ENCODE measurements around the gene FHOD3. TPM values are rescaled to one million over a fixed set of nuclear protein-coding genes. Genes with fewer than 3 reads are reported as not detected.

FHOD3 gene
- total RNA-seq, 4 donors from 2014 or later, result 0.26 to 13.8 (median 4.9) TPM; not detected in 1

DNA sequence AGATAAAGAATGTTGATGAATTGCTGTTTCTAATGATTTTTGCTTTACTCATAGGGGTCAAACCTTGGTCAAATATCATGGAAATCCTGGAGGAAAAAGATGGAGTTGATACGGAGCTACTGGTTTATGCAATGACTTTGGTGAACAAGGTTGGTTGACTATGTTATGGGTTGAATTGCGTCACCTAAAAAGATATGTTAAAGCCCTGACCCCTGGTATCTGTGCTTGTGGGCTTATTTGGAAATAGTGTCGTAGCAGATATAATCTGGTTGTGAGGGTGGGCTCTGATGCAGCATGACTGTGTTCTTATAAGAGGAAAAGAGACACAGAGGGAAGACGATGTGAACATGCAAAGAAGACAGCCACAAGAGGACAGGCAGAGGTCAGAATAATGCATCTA lies 305.1 kb downstream of the FHOD3 start:
- H3K27ac ChIP-seq, result no peak overlapping the region
- DNase-seq, result no peak
- H3K9me3 ChIP-seq, result no peaks in the 10 kb centered on the region
- intact Hi-C loops (cut with DNase I; ENCODE audit: low total_unique reads), result no loop called here
- H3K4me3 ChIP-seq, result no peak overlapping the region
- no peaks in the 10 kb centered on the region for H3K27me3 ChIP-seq
- H3K4me1 ChIP-seq, result no peaks in the 10 kb centered on the region
- no peak for TF ChIP-seq CTCF (IDR thresholded peaks at IDR 0.05)
- no peak for TF ChIP-seq POLR2A (IDR thresholded peaks at IDR 0.05)
- H3K36me3 ChIP-seq, result no peaks in the 10 kb centered on the region

GRCh38 chr18:36608107-36608506 lies 310.6 kb downstream of the FHOD3 start:
- no peaks in the 10 kb centered on the region for H3K4me1 ChIP-seq
- intact Hi-C loops (cut with DNase I; ENCODE audit: low total_unique reads), result no loop called here

DNA sequence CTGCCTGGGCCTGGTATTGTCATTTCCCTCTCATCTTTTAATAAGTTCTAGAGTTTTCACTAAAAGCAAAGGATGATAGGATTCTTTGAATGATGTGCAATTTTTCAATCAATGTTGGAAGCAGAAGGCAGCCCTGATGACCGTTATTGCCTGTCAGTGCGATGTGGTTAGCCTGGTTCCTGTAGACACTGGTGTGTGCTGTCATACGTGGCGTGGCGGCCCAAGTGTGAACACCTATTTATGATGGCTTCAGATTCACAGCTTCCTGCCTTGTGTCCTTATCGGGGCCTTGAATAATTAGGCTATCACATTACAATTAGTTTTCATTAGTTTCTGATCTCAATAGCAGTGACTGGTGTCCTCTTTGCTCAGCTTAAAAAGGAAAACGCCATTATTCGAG lies 312.7 kb downstream of the FHOD3 start:
- Histone ChIP-seq H3K27me3 (no peaks in the 10 kb centered on the region), H3K4me3 (no peak overlapping the region), H3K27ac (no peak overlapping the region), H3K36me3 (no peaks in the 10 kb centered on the region), H3K4me1 (no peaks in the 10 kb centered on the region), H3K9me3 (no peaks in the 10 kb centered on the region)
- intact Hi-C loops (cut with DNase I; ENCODE audit: low total_unique reads), result no loop called here
- TF ChIP-seq POLR2A (IDR thresholded peaks at IDR 0.05), result no peak
- no peak for TF ChIP-seq CTCF (IDR thresholded peaks at IDR 0.05)
- no peak for DNase-seq

More at GRCh38 chr18:36608107-36608506, 310.6 kb downstream of the FHOD3 start:
- TF ChIP-seq CTCF (IDR thresholded peaks at IDR 0.05), result no peak
- TF ChIP-seq POLR2A (IDR thresholded peaks at IDR 0.05), result no peak
- DNase-seq, result no peak
- Histone ChIP-seq H3K9me3 (no peaks in the 10 kb centered on the region), H3K4me3 (no peak overlapping the region), H3K36me3 (no peaks in the 10 kb centered on the region), H3K27me3 (no peaks in the 10 kb centered on the region), H3K27ac (no peak overlapping the region)

DNA sequence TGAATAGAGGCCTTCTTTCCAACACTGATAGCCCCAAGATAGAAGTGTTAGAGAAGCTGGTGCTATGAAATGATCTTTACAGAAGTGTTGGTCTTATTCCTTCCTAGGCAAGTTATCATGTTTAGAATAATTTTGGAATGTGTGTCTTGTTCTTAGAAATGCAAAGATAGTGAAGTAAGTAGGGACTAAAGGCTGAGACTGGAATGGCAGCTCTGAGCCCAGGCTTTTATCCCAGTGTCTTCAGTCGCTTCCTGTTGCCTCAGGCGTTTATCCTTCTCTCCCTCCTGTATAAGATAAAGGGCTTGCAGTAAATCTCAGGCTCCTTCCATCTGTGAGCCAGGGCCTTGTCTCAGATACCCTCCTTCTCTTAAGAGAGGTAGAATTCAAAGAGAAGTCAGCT lies 313.1 kb downstream of the FHOD3 start:
- TF ChIP-seq POLR2A (IDR thresholded peaks at IDR 0.05) (no peak), CTCF (IDR thresholded peaks at IDR 0.05) (no peak)
- Histone ChIP-seq H3K4me3 (no peak overlapping the region), H3K4me1 (no peaks in the 10 kb centered on the region), H3K27me3 (no peaks in the 10 kb centered on the region), H3K36me3 (no peaks in the 10 kb centered on the region), H3K27ac (no peak overlapping the region), H3K9me3 (no peaks in the 10 kb centered on the region)
- DNase-seq, result no peak
- intact Hi-C loops (cut with DNase I; ENCODE audit: low total_unique reads), result no loop called here

DNA sequence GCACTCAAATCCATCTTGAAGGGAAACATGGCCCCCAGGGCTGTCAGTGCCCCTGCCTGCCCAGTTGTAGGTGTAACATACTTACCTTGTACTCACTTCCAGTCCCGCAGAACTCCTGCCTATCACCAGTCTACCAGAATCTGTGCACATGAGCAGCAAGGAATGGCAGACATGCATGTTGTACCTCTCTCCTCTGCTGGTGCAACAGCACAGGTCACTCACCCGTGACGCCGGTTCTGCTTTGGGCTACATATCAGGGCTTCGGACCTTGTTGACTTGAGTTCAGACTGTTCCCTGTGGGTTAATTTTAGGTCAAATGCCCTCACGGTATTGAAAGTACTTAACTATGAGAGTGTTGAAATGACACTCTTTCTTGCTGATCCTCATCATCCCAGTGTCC lies 315.6 kb downstream of the FHOD3 start:
- H3K4me1 ChIP-seq, result no peaks in the 10 kb centered on the region
- TF ChIP-seq POLR2A (IDR thresholded peaks at IDR 0.05) (no peak), CTCF (IDR thresholded peaks at IDR 0.05) (no peak)
- no peak overlapping the region for H3K4me3 ChIP-seq

More for the DNA sequence above, 315.6 kb downstream of the FHOD3 start:
- Histone ChIP-seq H3K9me3 (no peaks in the 10 kb centered on the region), H3K36me3 (no peaks in the 10 kb centered on the region), H3K27ac (no peak overlapping the region), H3K27me3 (no peaks in the 10 kb centered on the region)
- intact Hi-C loops (cut with DNase I; ENCODE audit: low total_unique reads), result no loop called here
- DNase-seq, result no peak

Measured in uterus (tissue), 4 donors.